Vagina (tissue), 2 donors: ENCODE results near the gene KRT84. TPM values are rescaled to one million over a fixed set of nuclear protein-coding genes. Genes with fewer than 3 reads are reported as not detected.

Experiments
- DNase-seq, 2 donors: peaks; one replicate each; pipeline ENCODE4 v3.0.0-alpha.2; 2017; ENCODE audit errors: extremely low spot score in 2 of 2
- H3K27ac ChIP-seq: fragments of 200-600 bp; sonication (generic); one replicate; pipeline ENCODE4 v1.5.1; 2019
- H3K27me3 ChIP-seq: fragments of 200-600 bp; sonication (generic); one replicate; pipeline ENCODE4 v1.5.1; 2019
- H3K36me3 ChIP-seq, 2 donors: fragments of 200-600 bp; sonication (generic); one replicate each; pipeline ENCODE4 v1.5.1; 2017 to 2019
- H3K4me1 ChIP-seq: fragments of 200-600 bp; sonication (generic); one replicate; pipeline ENCODE4 v1.5.1; 2019
- H3K4me3 ChIP-seq, 2 donors: fragments of 200-600 bp; sonication (generic); 1 replicate in 1 of 2; 2 replicates in 1 of 2; pipeline ENCODE4 v1.5.1; 2016 to 2019
- H3K9me3 ChIP-seq: fragments of 200-600 bp; sonication (generic); one replicate; pipeline ENCODE4 v1.5.1; 2019
- POLR2A ChIP-seq, 2 donors: fragments of 450-650 bp; IDR thresholded peaks; one replicate each; pipeline ENCODE4 v1.6.1; 2017; ENCODE audit warnings: antibody characterized with exemption in 2 of 2, mild to moderate bottlenecking in 2 of 2, moderate library complexity in 2 of 2
- POLR2AphosphoS5 ChIP-seq, 2 donors: sonication (generic); formaldehyde crosslinking; IDR thresholded peaks; one replicate each; pipeline ENCODE4 v1.9.0; 2017; ENCODE audit warnings: antibody characterized with exemption in 2 of 2, mild to moderate bottlenecking in 2 of 2, low read depth in 1 of 2; ENCODE audit not compliant: insufficient read depth in 1 of 2
- intact Hi-C: fragments of 100-400 bp; cut with DNase I; formaldehyde crosslinking; loops from one replicate; pipeline ENCODE4 v1.15.1; 2023
- total RNA-seq: library from RNA; depleted of rRNA; stranded (reverse); fragments of >200 nt; gene quantifications from one replicate; pipeline ENCODE4 v1.2.3, GENCODE V29; 2016
- TF ChIP-seq, protein P1 (sequence below), 3 experiments: fragments of 450-650 bp in 2 of 3; fragments of 200-600 bp in 1 of 3; sonication (generic) in 1 of 3; IDR thresholded peaks; one replicate each; pipeline ENCODE4 v1.5.1; 2017 to 2019; ENCODE audit warnings: antibody characterized with exemption in 3 of 3, mild to moderate bottlenecking in 2 of 3, moderate library complexity in 2 of 3

KRT84 gene
- total RNA-seq, 1 donor from 2014 or later, result not detected

DNA sequence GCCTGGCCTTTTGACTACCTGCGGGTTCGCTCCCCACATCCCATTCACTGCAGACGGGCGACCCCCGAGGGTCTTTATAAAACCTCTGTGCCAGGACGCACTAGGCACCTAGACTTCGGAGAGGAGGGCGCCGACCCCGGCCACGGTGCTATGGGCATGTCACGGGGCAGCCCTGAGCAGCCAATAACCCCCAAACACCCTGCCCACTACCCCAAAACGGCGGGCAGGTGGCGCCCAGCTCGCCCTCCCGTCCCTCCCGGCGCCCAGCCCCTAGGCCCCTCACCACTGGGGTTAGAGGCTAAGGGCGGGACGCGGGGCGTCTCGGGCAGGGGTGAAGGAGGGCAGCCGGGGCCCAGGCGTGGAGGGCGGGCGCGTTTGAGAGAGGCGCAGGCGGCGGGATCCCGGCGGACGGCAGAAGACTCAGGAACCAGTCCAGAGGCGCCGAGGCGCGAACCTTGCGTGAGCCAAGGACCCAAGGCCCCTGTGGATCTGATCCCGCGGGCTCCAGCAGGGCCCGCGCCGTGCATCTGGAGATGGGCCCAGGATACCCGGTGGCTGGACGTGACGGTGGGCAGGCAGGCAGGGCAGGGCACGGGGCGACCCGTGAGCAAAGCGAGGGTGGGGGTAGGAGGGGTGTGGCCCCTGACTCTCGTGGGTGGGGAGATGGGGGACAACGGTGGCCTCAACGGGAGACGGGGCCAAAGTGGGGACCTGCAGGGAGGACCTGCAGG is 29.3 kb downstream of the KRT84 start:
- Histone ChIP-seq H3K27ac (no peak overlapping the region), H3K4me1 (no peaks in the 10 kb centered on the region), H3K4me3 (no peak overlapping the region), H3K36me3 (no peaks in the 10 kb centered on the region), H3K9me3 (no peaks in the 10 kb centered on the region), H3K27me3 (no peaks in the 10 kb centered on the region)
- intact Hi-C loops, result no loop called here
- TF ChIP-seq POLR2AphosphoS5 (IDR thresholded peaks at IDR 0.05; ENCODE audit: insufficient read depth in 1 of 2, low read depth in 1 of 2), result no peak
- no peak for TF ChIP-seq POLR2A (IDR thresholded peaks at IDR 0.05)
- no peak for DNase-seq

DNA sequence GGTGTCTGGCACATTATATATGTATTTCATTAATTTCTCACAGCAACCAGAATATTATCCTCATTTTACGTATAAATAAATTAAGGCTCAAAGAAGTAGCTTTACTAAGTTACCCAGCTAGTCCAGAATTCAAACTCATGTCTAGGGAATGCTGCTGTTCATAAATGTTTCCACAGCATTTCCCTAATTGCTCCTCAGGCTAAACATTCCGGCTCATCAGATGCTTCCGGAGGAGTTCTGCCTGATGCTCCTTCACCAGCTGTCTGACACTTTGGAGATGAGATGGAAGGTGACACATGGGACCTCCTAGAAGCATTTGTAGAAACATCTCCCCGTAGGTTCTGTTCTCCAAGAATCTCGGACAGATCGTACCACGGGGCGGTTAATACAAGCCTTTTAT is 30.3 kb downstream of the KRT84 start:
- no peaks in the 10 kb centered on the region for H3K4me1 ChIP-seq
- no peak overlapping the region for H3K27ac ChIP-seq
- H3K36me3 ChIP-seq, result no peaks in the 10 kb centered on the region
- TF ChIP-seq POLR2AphosphoS5 (IDR thresholded peaks at IDR 0.05; ENCODE audit: insufficient read depth in 1 of 2, low read depth in 1 of 2) (no peak), POLR2A (IDR thresholded peaks at IDR 0.05) (no peak)
- TF ChIP-seq, protein P1, sequence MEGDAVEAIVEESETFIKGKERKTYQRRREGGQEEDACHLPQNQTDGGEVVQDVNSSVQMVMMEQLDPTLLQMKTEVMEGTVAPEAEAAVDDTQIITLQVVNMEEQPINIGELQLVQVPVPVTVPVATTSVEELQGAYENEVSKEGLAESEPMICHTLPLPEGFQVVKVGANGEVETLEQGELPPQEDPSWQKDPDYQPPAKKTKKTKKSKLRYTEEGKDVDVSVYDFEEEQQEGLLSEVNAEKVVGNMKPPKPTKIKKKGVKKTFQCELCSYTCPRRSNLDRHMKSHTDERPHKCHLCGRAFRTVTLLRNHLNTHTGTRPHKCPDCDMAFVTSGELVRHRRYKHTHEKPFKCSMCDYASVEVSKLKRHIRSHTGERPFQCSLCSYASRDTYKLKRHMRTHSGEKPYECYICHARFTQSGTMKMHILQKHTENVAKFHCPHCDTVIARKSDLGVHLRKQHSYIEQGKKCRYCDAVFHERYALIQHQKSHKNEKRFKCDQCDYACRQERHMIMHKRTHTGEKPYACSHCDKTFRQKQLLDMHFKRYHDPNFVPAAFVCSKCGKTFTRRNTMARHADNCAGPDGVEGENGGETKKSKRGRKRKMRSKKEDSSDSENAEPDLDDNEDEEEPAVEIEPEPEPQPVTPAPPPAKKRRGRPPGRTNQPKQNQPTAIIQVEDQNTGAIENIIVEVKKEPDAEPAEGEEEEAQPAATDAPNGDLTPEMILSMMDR (IDR thresholded peaks at IDR 0.05), result no peak
- no peak overlapping the region for H3K4me3 ChIP-seq
- H3K27me3 ChIP-seq, result no peaks in the 10 kb centered on the region
- no peaks in the 10 kb centered on the region for H3K9me3 ChIP-seq
- DNase-seq, result no peak
- intact Hi-C loops, result no loop called here

DNA sequence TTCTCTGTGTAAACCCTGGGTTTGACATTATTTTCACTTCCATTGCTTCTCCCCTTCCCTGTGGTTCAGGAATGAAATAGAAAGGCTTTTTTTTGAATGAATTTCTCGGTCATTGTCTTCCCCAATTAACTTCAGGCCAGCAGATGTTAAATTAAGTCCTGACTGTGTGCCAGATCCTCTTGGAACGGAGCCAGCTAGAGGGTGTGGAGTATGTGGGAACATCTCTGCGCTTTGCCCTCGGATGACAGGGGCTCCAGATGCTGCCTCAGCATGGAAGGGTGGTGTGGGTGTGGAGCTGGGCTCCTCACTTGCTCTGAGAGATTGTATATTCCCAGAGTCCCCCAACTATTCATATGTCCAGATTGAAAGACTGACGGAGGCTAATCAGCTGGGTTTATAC is 31.3 kb downstream of the KRT84 start:
- DNase-seq, result no peak
- Histone ChIP-seq H3K9me3 (no peaks in the 10 kb centered on the region), H3K27me3 (no peaks in the 10 kb centered on the region), H3K27ac (no peak overlapping the region), H3K4me1 (no peaks in the 10 kb centered on the region), H3K4me3 (no peak overlapping the region), H3K36me3 (no peaks in the 10 kb centered on the region)
- TF ChIP-seq, protein P1 (IDR thresholded peaks at IDR 0.05), result no peak
- TF ChIP-seq POLR2AphosphoS5 (IDR thresholded peaks at IDR 0.05; ENCODE audit: insufficient read depth in 1 of 2, low read depth in 1 of 2) (no peak), POLR2A (IDR thresholded peaks at IDR 0.05) (no peak)
- intact Hi-C loops, result no loop called here

DNA sequence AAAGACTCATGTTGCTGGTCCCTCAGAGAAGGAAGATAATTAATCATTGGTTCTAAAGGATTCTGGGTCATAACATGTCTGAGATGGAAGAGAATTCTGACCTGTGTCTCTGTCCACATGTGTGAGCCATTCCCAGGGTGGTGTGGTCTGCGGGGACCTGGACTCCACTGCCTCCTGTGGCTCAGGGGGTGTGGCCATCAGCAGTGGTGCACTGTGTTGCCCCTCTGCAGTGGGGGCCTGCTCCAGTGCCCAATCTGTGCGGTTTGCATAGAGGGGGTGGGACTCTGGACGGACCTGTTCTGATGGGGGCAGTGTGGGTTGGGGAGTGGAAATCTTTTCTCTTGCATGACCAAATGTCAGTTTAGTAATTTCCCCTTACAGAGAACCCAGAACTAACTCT is 31.7 kb downstream of the KRT84 start:
- intact Hi-C loops, result no loop called here
- Histone ChIP-seq H3K36me3 (no peaks in the 10 kb centered on the region), H3K27me3 (no peaks in the 10 kb centered on the region), H3K4me1 (no peaks in the 10 kb centered on the region), H3K9me3 (no peaks in the 10 kb centered on the region), H3K4me3 (no peak overlapping the region), H3K27ac (no peak overlapping the region)
- TF ChIP-seq, protein P1 (IDR thresholded peaks at IDR 0.05), result no peak
- TF ChIP-seq POLR2AphosphoS5 (IDR thresholded peaks at IDR 0.05; ENCODE audit: insufficient read depth in 1 of 2, low read depth in 1 of 2) (no peak), POLR2A (IDR thresholded peaks at IDR 0.05) (no peak)
- DNase-seq, result no peak

DNA sequence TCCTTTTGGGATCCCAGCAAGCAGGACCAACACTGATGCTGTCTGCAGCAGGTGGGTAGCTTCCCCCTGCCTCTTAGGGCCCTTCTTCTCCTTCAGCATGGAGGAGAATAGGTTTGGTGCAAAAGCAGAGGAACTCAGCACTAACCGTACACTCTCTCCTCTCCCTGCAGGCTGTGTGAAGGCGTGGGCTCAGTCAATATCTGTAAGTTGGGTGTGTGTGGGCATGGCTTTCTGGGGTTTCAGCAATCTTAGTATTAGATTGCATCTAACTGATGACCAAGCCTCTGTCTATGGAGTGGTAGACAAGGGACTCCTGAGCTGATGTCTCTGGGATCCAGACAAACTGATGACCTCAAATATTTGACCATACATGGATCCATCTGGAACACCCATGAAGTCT is 32.5 kb downstream of the KRT84 start:
- TF ChIP-seq, protein P1 (IDR thresholded peaks at IDR 0.05), result no peak
- TF ChIP-seq POLR2A (IDR thresholded peaks at IDR 0.05), result no peak
- no peak for TF ChIP-seq POLR2AphosphoS5 (IDR thresholded peaks at IDR 0.05; ENCODE audit: insufficient read depth in 1 of 2, low read depth in 1 of 2)
- no peak for DNase-seq
- Histone ChIP-seq H3K4me3 (no peak overlapping the region), H3K9me3 (no peaks in the 10 kb centered on the region), H3K4me1 (no peaks in the 10 kb centered on the region), H3K27me3 (no peaks in the 10 kb centered on the region), H3K27ac (no peak overlapping the region), H3K36me3 (no peaks in the 10 kb centered on the region)
- intact Hi-C loops, result no loop called here
